Measurements from ENCODE around the gene RIC8B.

GRCh38 chr12:106861984-106862916 is 87.8 kb downstream of the RIC8B start:
- TF ChIP-seq, protein P1, sequence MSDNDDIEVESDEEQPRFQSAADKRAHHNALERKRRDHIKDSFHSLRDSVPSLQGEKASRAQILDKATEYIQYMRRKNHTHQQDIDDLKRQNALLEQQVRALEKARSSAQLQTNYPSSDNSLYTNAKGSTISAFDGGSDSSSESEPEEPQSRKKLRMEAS (IDR thresholded peaks at IDR 0.05): no peak
- TF ChIP-seq RFX5 (IDR thresholded peaks at IDR 0.05; ENCODE audit: borderline replicate concordance, low read depth, low read length) (no peak), CTCF (IDR thresholded peaks at IDR 0.05; ENCODE audit: control extremely low read depth in 1 of 3, insufficient read depth in 1 of 3, low read depth in 1 of 3, low read length in 3 of 3) (no peak), YY1 (IDR thresholded peaks at IDR 0.05; ENCODE audit: low read depth, low read length) (no peak), POLR2A (IDR thresholded peaks at IDR 0.05; ENCODE audit: control extremely low read depth in 1 of 2, low read depth in 2 of 2, low read length in 2 of 2) (no peak), EZH2 (IDR thresholded peaks at IDR 0.05; ENCODE audit: low read depth, low read length, severe bottlenecking) (no peak), KDM5A (IDR thresholded peaks at IDR 0.05; ENCODE audit: low read length) (no peak), CREB1 (IDR thresholded peaks at IDR 0.05) (no peak), SP1 (IDR thresholded peaks at IDR 0.05; ENCODE audit: low read depth, low read length) (no peak), SP2 (IDR thresholded peaks at IDR 0.05; ENCODE audit: low read length) (no peak)
- TF ChIP-seq, protein P2, sequence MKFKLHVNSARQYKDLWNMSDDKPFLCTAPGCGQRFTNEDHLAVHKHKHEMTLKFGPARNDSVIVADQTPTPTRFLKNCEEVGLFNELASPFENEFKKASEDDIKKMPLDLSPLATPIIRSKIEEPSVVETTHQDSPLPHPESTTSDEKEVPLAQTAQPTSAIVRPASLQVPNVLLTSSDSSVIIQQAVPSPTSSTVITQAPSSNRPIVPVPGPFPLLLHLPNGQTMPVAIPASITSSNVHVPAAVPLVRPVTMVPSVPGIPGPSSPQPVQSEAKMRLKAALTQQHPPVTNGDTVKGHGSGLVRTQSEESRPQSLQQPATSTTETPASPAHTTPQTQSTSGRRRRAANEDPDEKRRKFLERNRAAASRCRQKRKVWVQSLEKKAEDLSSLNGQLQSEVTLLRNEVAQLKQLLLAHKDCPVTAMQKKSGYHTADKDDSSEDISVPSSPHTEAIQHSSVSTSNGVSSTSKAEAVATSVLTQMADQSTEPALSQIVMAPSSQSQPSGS (IDR thresholded peaks at IDR 0.05; ENCODE audit: low read length): no peak
